ENCODE results near the gene TET2.

Gene TET2

DNA sequence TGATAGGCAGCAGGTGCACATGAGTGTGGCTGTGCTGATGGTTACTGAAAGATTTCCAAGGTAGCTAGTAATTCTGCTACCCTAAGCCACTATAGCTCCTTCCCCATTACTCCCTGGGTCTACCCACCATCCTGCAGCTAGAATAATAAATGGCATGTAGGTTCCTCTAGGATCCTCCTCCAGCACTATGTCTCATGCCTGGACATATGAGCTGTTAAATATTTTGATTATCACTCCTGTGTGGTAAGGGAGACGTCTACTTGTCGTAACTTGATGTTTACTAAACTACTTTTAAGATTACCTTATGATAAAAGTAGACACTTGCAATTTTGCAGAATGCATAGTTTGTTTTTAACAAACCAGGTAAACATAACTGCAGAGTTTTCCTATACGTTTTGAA lies 35.5 kb downstream of the TET2 start:
- DNase-seq (ENCODE audit: low read depth in 2 of 2): no peak

DNA sequence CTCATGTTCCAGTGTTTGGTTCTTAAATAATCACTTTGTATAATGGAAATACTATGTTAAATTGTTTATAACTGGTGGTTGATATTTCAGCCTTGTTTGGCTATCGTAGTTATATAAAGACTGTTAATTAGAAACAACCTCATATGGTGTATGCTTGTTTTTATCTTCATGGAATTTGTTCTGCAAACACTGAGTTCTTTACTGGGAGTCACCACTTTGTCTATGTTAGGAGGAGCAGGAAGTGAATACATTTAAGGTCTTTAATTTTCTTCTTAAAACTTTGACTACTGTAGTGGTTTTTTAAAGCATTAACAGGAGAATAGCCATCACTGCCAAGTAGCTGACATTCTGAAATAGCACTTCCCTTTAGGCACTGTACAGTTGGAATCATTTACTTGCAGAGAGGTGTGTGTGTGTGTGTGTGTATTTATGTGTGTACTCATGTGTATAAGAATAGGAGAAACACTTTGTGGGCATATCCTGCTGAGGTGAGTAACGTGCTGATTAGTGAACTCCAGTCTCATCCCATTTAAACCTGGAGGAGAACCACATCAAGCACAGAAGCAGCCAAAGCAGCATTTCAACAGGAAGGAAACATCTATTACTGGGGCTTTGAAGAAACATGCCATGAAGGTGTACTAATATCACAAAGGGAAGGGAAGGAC lies 37.8 kb downstream of the TET2 start:
- no peak for DNase-seq (ENCODE audit: low read depth in 2 of 2)

DNA sequence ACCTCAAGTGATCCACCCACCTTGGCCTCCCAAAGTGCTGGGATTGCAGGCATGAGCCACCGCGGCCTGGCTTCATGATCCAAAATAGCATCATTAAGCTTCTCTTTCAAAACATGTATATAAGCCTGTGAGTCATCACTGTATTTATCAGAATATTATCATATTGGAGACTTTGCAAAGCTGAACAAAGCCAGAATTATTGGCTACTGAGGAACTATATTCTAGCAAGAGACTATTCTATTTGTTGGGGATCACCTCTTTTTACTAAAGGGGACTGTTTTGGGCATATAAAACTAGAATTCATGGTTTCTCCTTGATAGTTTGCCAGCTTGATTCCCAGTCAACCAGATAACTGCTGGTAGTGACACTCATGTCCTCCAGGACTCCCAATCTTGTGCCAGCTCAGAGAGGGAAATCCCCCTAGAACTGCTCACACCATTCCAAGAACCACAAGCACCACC lies 40.1 kb downstream of the TET2 start:
- DNase-seq (ENCODE audit: low read depth in 2 of 2): no peak

DNA sequence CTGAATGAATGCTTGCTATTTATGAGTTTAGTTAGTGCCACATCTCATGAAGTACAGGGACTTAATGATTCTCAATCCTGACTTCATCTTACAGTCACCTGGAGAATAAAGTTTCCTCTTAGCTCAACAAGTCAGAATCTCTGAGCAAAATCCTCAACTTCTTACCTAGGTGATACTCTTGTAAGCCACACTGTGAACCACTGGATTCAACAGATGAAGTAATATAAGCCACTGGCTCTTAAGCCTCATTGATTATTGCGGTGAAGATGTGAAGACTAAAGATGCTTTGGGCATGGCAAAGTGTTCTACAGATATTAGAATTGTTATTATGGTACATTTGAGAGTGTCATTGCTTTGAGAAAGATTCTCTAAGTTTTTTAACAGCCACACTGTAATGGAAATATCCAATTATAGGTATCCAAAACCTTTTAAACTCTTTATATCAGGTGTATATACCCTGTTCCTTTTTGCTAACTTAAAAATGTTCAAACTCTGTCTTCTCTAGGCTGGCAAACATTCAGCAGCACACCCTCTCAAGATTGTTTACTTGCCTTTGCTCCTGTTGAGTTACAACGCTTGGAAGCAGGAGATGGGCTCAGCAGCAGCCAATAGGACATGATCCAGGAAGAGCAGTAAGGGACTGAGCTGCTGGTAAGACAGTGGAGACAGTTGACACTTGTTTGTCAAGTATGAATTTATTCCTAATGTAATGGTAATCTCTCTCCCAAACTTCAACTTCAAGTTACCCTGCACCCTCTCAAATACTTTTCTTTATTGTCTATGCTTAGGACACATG lies 43.4 kb downstream of the TET2 start:
- no peak for DNase-seq (ENCODE audit: low read depth in 2 of 2)

DNA sequence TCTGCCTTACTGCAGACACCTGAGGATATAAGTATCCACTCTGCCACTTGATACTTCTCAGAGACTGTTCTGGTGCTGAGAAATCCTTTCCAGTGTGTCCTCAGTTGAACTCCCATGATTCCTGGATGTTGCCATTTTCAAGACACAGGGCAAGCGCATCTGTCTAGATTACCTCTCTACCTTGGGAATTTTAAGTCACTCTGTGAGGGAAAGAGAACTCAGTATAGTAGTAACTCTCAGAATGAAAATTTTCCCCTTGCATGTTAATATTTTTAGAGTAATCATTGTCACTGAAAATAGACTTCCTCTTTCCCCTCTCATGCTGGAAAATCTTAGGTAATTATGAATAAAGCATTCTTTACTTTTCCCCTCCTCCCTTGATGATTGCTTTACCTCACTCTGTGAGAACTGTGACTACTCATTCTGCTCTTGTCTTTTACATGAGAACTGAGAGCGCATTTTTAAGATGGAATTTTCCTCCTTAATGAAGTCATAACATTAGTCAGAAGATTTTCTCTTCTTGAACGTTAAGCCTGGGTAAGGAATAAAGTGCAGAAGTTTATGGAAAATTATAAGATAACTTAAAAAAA lies 45.0 kb downstream of the TET2 start:
- no peak for DNase-seq (ENCODE audit: low read depth in 2 of 2)

DNA sequence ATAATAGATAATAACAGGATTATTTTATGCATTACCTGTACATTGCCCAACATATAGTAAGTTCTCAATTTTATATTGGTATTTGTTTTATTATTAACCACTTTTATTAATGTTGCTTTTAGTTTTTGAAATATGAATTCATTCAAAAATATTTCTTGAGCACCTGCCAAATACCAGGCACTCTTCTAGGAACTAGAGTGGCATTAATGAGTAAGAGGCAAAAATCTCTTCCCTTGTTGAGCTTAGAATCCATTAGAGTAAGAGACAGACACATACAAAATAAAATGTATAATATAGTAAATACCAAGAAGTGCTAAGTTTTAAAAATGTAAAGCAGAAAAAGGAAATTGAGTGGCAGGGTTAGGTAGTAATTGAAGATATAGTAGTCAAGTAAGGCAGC lies 45.8 kb downstream of the TET2 start:
- no peak for DNase-seq (ENCODE audit: low read depth in 2 of 2)

DNA sequence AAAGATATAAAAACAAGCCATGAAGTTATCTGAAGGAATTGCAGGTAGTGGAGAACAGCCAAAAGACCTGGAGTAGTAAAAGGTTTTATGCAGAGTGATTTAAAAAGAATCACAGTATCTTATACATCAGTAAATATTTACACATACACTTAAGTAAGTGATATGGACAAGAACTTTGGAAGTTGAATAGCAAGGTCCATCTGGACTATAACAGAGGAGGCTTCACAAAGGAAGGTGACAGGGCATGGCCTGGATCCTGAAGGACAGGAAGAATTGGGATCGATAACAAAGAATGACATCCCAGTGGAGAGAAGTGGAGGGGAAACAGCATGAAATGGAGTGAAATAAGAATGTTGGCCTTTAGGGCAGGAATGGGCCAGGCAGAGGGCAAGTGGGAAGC lies 46.2 kb downstream of the TET2 start:
- DNase-seq (ENCODE audit: low read depth in 2 of 2): no peak

DNA sequence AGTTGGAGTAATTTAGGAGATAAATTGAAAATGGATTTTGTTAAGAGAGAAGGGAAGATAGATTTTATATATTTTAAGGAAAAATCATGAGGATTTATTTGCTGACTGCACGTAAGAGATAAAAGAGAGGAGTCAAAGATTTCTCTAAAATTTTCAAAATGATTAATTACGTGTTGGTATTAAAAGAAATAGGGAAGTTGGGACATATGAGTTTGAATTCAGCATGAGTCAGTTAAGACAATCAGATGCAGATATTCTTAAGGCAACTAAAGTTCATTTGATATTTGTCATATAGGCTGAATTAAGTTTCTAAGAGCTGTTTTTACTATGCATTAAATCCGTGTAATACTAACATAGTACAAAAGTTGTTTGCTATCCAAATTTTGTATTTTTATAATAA lies 46.9 kb downstream of the TET2 start:
- no peak for DNase-seq (ENCODE audit: low read depth in 2 of 2)

DNA sequence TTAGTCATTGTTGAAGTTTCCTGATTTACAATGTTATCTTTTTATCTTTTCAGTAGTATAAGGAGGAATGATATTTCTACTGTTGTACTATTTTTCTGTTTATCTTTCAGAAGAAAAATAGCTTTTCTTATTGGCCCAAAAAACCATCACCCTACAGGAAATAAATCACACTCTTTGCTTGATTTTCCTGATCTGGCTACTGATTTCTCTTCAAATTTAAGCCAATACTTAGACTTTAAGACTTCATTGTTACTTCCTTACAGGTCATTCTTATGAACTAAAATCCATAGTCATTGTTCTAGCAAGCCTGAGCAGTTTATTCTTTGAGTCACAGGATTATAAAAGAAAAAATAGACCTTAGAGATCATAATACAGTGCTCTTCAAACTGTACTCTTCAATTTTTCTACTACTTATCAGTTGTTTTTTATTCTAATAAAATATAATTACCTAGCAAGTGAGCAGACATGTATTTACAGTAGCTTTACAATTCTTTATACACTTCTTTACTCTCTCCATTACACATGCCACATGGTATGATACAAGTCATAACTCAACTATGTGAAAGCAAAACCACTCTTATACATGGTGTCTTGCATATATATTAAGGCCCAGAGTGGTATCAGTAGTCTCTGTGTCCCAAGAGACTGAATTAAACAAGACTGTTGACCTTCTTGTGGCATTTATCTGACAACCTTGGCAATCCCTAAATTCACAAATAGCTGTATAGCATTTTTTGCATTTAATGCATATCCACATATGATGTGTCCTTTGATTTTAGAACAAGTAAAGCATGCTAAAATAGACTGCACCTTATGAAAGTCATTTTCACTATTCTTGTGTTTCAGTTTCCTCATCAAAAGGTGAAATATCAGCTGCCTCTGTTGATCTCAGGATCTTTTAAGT lies 47.9 kb downstream of the TET2 start:
- no peak for DNase-seq (ENCODE audit: low read depth in 2 of 2)

DNA sequence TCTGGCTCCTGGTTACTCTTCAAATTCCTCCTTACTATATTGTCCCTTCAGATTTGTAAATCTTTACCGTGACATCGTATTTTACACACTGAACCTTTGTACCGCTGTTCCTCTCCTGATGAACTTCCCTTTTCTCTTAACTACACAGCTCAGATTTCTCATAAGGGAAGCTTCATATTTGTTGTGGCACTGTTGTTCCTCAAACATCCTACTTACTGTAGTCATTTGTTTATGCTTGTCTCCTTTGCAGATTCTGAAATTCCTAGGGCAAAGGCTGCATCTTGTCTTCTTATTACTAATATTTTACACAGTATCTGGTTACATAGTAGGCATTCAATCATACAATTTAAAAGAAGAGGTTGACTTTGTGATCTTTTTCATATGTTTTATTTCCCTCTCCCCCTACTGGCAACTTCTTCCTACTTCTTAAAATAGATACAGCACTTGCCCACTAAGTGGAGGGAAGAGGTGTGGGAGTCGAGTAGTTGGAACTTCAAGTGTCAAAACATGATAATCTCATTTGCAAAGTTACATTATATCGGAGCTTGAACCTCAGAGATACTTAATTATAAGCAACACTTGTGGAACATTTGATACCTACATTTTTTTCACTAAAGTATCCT lies 50.0 kb downstream of the TET2 start:
- no peak for DNase-seq (ENCODE audit: low read depth in 2 of 2)

DNA sequence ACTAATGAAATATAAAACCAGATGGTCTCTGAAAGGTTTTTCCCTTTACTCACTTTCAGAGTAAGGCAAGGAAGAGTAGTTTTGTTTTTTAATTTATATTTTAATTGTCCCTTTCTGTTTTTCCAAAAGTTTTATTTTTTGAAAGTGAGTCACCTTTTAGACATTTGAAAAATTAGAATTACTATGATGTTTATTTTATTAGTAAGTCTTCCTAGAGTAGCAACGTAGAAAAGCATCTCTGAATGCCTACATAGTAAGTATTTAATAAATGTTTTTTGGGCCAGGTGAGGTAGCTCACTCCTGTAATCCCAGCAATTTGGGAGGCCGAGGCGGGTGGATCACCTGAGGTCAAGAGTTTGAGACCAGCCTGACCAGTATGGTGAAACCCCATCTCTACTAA lies 51.1 kb downstream of the TET2 start:
- DNase-seq (ENCODE audit: low read depth in 2 of 2): no peak

DNA sequence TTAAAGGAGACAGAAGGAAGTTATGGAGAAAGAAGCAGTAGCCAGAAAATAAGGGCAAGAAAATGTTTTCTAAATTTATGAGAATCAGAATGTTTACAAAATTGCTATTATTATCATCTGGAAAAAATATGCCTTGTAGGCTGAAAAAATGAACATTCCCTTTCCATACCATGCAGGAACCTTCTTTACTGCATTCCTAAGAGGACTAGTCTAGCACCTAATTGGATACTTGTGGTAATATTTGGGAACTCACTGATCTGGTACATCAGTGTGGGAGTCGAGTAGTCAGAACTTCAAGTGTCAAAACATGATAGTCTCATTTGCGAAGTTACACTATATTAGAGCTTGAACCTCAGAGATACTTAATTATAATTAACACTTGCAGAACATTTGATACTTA lies 51.9 kb downstream of the TET2 start:
- DNase-seq (ENCODE audit: low read depth in 2 of 2): no peak

DNA sequence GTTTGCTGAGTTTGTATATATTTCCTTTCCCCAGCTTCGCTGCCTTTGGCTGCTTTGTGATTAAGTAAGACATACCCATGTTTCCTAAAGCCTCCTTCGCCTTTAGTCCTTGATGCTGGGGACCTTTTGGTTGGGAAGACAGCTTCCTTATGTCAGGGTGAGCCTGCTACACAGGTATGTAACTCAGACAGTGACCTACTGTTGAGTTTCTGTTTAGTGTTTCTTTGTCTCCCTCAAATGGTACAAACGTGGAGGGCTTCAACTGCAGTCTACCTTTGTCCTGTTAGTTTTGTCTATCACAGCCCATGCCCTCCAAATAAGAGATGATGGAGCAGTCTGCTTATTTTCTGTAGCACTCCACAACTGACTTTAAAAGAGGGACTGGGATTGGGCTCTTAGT lies 59.5 kb downstream of the TET2 start:
- DNase-seq (ENCODE audit: low read depth in 2 of 2): no peak

DNA sequence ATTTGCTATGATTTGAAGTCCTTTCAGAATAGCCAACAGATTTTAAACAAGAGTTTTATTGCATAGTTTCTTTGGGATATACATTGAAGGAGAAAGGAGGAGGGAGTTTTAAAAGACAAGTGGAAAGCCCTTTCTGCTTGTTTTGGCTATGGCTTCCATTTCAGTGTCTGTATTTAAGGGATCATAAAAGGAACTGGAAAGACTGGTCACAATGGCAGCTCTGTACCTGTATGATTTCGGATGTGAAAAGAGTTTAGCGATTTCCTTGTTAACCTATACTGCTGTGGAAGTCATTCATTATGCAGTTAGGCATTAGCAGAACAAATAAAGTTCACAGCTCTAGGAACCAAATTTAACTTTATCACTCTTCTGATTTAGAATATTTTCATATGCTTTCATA lies 60.7 kb downstream of the TET2 start:
- no peak for DNase-seq (ENCODE audit: low read depth in 2 of 2)

DNA sequence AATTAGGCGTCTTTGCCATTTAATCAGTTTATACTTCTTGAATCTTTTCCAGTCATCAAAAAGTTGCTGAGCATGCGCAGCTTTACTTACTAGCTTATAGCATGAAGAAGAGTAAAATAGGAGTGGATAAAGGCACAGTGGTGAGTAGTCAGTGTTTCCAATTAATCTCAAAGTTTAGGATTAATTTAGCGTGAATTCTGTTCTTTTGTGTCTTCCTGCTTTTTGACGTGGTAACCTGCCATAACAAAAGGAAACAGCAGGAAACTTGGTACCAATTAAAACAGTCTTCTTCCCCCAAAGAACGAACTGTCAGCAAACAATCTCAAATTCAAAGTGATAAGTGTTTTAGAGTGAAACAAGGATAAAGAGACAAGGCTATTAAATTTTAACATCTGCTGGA lies 61.9 kb downstream of the TET2 start:
- DNase-seq (ENCODE audit: low read depth in 2 of 2): no peak

DNA sequence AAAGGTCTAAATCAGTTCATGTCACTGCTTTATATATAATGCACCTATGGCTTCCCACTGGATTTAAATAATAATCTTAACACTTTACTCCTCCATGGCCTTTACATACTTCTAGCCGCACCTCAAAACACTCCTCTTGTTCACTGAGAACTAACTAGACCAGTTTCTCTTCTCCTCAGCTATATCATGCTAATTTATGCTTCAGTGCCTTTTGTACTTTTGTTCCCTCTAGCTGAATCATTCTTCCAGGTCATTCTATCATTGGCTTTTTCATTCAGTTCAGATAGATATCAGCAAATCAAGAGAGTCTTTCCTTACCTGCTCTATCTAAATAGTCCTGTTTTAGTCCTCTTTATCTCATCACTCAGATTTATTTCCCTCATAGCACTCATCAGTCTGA lies 64.2 kb downstream of the TET2 start:
- DNase-seq (ENCODE audit: low read depth in 2 of 2): no peak

DNA sequence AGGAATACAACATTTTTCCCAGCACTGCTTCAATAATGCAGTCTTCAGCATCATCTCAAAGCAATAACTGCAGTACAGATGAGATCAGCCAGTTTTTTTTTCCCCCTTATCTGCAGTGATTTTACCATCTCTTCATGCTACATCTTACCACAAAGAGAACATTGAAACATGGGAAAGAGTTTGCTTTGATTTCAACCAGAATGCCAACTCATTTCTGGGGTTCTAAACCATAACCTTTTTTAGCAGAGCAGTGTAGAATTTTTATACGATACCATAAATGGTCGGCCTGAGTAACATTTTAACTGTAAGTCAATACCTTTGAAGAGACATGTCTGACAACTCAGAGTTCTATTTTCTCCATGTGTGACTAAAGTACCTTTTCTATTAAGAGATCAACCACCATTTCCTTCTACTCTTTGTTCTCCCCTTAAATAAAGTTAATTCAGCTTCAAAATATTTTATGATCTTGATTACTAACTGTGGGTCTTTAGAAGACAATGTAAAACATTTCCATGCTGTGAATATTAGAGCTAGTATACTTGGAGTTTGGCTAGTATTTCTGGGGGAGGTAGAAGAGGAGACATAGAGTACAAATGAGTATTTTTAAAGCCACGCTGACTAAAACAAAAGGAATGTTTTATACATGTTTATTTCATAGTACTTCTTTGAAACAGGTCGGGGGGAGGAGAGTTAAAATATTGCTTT lies 69.1 kb downstream of the TET2 start:
- no peak for DNase-seq (ENCODE audit: low read depth in 2 of 2)

DNA sequence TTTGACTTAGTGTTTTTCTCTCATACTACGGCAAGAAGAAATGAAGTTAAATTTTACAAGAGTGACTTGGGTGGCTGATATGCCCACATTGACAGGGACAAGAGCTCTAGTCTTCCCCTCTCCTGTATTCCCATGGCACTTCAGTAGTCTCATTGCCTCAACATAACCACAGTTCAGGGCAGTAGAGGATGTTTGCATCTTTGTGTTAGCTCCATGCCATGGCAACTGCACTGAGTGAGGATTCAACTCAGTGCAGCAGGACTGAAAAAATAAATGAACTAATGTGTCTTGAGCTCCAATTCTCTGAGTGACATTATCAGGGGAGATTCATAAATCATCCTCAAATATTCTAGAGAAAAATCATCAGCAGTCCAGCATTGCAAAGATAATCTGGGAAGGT lies 78.8 kb downstream of the TET2 start:
- no peak for DNase-seq (ENCODE audit: low read depth in 2 of 2)

DNA sequence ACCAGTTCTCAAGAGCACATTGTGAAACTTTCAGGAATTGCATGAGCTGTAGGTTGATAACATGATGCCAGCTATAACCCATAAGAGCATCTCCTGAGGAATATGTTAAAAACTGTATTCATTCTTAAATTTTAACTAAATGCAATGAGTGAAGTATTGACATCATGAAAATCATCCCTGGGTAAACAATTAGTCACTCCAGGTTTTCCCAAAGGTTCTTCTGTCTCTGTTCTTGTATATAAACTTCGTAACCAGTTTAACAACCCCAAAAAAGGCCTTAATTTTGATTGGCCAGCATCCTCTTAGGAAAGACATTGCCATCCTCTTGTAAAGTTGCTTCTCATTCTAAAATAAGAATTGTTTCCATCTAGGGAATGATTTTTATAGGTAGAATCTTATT lies 80.4 kb downstream of the TET2 start:
- DNase-seq (ENCODE audit: low read depth in 2 of 2): no peak

DNA sequence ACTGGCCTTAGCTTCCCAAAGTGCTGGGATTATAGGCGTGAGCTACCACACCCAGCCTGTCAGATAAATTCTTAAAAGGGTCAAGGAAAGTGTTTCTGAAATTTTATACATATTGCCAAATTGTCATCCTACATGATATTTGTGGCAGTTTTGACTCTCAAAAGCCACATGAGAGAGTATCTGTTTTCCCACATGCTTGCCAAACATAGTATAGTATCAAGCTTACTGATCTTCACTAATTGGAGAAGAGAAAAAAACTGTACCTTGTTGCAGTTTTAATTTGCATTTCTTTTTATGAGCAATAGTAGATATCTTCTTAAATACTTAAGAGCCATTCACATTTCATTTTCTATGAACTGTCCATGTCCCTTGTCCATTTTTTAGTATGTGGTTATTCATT lies 83.6 kb downstream of the TET2 start:
- DNase-seq (ENCODE audit: low read depth in 2 of 2): no peak

DNA sequence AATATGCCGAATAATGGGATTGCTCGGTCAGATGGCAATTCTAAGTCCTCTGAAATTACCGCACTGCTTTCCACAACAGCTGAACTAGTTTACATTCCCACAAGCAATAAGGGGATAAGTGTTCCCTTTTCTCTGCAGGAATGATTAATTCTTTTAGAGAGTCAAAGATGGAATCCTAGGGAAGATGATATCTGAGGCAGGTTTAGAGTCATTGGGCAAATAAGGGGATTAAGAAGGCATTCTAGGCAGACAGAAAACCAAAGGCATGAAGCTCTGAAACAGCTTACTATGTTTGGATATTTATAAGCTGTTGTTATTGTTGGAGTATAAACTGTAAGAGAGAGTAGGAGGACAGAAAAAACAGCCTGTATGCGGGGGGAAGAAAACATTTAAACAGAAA lies 85.7 kb downstream of the TET2 start:
- no peak for DNase-seq (ENCODE audit: low read depth in 2 of 2)

Measured in stimulated activated CD4-positive, alpha-beta T cell treated with anti-CD3 and anti-CD28 coated beads, Interleukin-15, amount 100 ng/mL, for 48 hours (primary cell).